Fibroblast of lung (primary cell): ENCODE results near the gene PLEKHO2.
"Not testable (repeated sequence)": the region's sequence is repeated elsewhere in the genome, so short reads cannot be mapped to it uniquely, and the experiment has no call there.

Experiments
- CTCF ChIP-seq, 2 donors: IDR thresholded peaks in 1 of 2; conservative IDR thresholded peaks in 1 of 2; 1 replicate in 1 of 2; 2 replicates in 1 of 2; pipeline ENCODE4 v1.5.1; 2011 to 2012; ENCODE audit warnings: low read length in 2 of 2, control low read depth in 1 of 2, inconsistent platforms in 1 of 2, low read depth in 1 of 2, mild to moderate bottlenecking in 1 of 2
- EZH2 ChIP-seq: IDR thresholded peaks from 2 replicates; pipeline ENCODE4 v1.5.1; 2012; ENCODE audit warnings: low read length, control low read depth, mild to moderate bottlenecking; ENCODE audit errors: missing control alignments

- TF ChIP-seq CTCF (conservative IDR thresholded peaks at IDR 0.05 in 1 of 2, IDR thresholded peaks at IDR 0.05 in 1 of 2; ENCODE audit: low read depth in 1 of 2, low read length in 2 of 2); EZH2: not testable (repeated sequence)
These were observed 42.8 kb upstream of the PLEKHO2 start for GRCh38 chr15:64798905-64799304.
